GM19467 (cell line): ENCODE results near the gene CDK5RAP2.

Experiments used
- ATAC-seq: cut with Tn5 transposase; IDR thresholded peaks from one replicate; pipeline ENCODE4 v1.9.1; 2021; ENCODE audit warnings: mild to moderate bottlenecking, moderate library complexity; ENCODE audit not compliant: unreplicated experiment

CDK5RAP2 gene

GRCh38 chr9:120388003-120388855, 191.7 kb downstream of the CDK5RAP2 start:
- ATAC-seq = no peak

GRCh38 chr9:120387257-120388002, 192.5 kb downstream of the CDK5RAP2 start:
- no peak for ATAC-seq

- no peak for ATAC-seq
Measured at GRCh38 chr9:120386390-120387131, 193.4 kb downstream of the CDK5RAP2 start.

- no peak for ATAC-seq
Measured at GRCh38 chr9:120385606-120386389, 194.2 kb downstream of the CDK5RAP2 start.

- no peak for ATAC-seq
Measured at GRCh38 chr9:120384925-120385272, 195.1 kb downstream of the CDK5RAP2 start.

- no peak for ATAC-seq
Measured at GRCh38 chr9:120383999-120384924, 195.7 kb downstream of the CDK5RAP2 start.

- ATAC-seq = no peak
Measured at GRCh38 chr9:120383611-120383998, 196.4 kb downstream of the CDK5RAP2 start.

- no peak for ATAC-seq
Measured at GRCh38 chr9:120382453-120382852, 197.5 kb downstream of the CDK5RAP2 start.

GRCh38 chr9:120381839-120382238, 198.1 kb downstream of the CDK5RAP2 start:
- no peak for ATAC-seq

GRCh38 chr9:120379611-120380010, 200.4 kb downstream of the CDK5RAP2 start:
- ATAC-seq = no peak

- no peak for ATAC-seq
Measured at GRCh38 chr9:120378680-120379079, 201.3 kb downstream of the CDK5RAP2 start.

- ATAC-seq = no peak
Measured at GRCh38 chr9:120377268-120378159, 202.5 kb downstream of the CDK5RAP2 start.

GRCh38 chr9:120376101-120376500, 203.9 kb downstream of the CDK5RAP2 start:
- no peak for ATAC-seq

- no peak for ATAC-seq
Measured at GRCh38 chr9:120375316-120375715, 204.7 kb downstream of the CDK5RAP2 start.

- ATAC-seq = no peak
Measured at GRCh38 chr9:120374817-120375216, 205.2 kb downstream of the CDK5RAP2 start.

GRCh38 chr9:120374239-120374638, 205.7 kb downstream of the CDK5RAP2 start:
- no peak for ATAC-seq

- ATAC-seq = no peak
Measured at GRCh38 chr9:120372040-120372439, 207.9 kb downstream of the CDK5RAP2 start.

- no peak for ATAC-seq
Measured at GRCh38 chr9:120369608-120370220, 210.3 kb downstream of the CDK5RAP2 start.
